GM04504 (cell line): ENCODE data around the gene WARS2.

Source experiments
- DNase-seq: peaks from one replicate; pipeline ENCODE4 v3.0.0-alpha.2; 2012; ENCODE audit warnings: low read depth

Gene WARS2

GRCh38 chr1:118984086-118984721, 156.2 kb downstream of the WARS2 start:
- peak; percentile 60 for DNase-seq

DNA sequence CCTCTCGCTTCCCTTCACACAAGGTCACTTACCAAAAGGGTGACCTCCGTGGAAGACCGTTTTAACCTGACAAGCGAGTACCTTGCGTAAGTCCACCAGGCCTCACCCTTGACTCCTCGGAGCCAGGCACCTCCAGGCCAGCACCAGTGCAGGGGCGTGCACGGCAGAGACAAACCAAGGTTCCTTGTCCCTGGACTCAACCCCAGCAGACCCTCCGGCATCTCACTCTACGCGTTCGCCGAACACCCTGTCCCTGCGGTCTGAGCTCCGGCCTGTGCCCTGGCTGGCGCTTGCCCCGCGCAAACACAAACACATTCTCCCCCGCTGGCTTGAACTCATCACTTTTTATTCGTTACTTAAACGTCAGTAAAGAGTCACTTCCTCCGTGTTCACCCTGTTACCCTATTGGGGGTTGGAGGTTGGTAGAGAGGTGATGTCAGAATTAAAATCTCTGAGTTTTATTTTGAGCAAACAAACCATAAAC, 156.9 kb downstream of the WARS2 start:
- no peak for DNase-seq

- no peak for DNase-seq
Measured at GRCh38 chr1:118982821-118983557, 157.5 kb downstream of the WARS2 start.

- DNase-seq, result no peak
Measured at GRCh38 chr1:118982266-118982665, 158.2 kb downstream of the WARS2 start.

DNA sequence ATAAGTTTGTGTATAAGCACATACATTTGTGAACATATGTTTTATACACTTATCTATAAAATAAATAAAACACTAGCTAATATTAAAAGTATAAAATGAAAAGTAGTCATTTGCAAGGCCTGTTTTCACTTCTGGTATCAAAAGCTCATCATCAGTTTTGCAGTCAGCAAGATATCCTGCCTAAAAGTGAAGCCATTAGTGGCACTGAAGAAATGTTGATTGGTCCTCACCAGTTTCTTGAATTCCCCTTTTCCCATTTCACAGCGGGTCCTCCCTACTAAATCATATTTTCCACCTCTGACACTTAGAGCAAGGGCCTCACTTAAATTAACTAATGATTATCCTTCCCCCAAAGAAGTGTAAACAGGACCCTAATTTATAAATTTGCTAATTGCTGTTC, 159.0 kb downstream of the WARS2 start:
- no peak for DNase-seq
